ENCODE measurements around the gene ACAP3.

DNA sequence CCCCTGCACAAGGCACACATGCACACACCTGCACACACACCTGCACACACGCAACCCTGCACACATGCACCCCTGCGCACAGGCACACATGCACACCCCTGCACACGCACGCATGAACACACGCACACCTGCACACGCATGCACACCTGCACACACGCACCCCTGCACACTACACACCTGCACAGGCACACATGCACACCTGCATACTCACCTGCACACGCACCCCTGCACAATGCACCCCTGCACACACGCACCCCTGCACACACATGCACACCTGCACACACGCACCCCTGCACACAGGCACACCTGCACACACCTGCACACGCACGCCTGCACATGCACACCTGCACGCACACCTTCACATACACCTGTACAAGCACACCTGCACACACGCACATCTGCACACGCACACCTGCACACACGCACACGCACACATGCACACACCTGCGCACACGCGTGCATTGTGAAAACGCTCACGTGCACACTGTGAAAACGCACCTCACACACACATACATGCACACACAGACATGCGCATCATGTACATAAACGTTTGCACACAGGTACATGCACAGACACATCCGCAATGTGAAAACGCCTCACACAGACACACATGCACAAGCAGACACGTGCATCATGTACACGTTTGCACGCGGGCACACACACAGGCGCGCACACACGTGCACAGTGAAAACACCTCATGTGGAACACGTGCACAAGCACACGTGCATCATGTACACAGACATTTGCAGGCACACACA is 33.2 kb upstream of the ACAP3 start:
- no peak for TF ChIP-seq POLR2A (IDR thresholded peaks at IDR 0.05; ENCODE audit: low read depth, low read length)
- no peak for TF ChIP-seq SPI1 (IDR thresholded peaks at IDR 0.05; ENCODE audit: low read depth, low read length)
- no peak for TF ChIP-seq POLR2AphosphoS5 (IDR thresholded peaks at IDR 0.05; ENCODE audit: low read depth, low read length)
- TF ChIP-seq TAF1 (IDR thresholded peaks at IDR 0.05; ENCODE audit: low read depth, low read length): no peak
- TF ChIP-seq PAX5 (IDR thresholded peaks at IDR 0.05; ENCODE audit: insufficient read depth, low read length, severe bottlenecking): no peak
